ENCODE measurements around the gene SUPT20H.

The SUPT20H gene

DNA sequence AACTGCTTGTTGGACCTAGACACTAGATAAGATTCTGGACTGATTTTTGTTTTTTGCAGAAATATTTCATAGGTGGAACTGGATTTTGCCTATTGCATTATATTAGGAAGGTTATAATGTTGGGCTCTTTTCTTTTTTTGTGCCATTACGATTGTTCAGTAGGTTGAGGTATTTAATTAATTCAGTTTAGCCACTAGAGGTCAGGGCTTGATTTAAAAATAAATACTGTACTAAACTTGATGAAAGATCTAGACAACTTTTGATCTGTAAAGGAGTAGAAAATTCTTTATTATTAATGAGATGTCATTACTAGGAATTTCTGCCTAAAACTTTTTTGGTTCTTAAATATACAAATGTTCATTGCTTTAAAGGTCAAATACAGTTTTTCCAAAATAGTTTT is 15.2 kb upstream of the SUPT20H start:
- peak overlapping the region; percentile 39 for H2AFZ ChIP-seq
- H3K4me2 ChIP-seq (ENCODE audit: low read length) = no peak overlapping the region
- H3K27ac ChIP-seq = no peak overlapping the region
- H3K4me1 ChIP-seq = no peaks in the 10 kb centered on the region
- H3K27me3 ChIP-seq (ENCODE audit: control insufficient read depth, insufficient read depth, low read length) = no peaks in the 10 kb centered on the region
- no peak overlapping the region for H3K9ac ChIP-seq
- TF ChIP-seq, protein P1, sequence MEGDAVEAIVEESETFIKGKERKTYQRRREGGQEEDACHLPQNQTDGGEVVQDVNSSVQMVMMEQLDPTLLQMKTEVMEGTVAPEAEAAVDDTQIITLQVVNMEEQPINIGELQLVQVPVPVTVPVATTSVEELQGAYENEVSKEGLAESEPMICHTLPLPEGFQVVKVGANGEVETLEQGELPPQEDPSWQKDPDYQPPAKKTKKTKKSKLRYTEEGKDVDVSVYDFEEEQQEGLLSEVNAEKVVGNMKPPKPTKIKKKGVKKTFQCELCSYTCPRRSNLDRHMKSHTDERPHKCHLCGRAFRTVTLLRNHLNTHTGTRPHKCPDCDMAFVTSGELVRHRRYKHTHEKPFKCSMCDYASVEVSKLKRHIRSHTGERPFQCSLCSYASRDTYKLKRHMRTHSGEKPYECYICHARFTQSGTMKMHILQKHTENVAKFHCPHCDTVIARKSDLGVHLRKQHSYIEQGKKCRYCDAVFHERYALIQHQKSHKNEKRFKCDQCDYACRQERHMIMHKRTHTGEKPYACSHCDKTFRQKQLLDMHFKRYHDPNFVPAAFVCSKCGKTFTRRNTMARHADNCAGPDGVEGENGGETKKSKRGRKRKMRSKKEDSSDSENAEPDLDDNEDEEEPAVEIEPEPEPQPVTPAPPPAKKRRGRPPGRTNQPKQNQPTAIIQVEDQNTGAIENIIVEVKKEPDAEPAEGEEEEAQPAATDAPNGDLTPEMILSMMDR (IDR thresholded peaks at IDR 0.05) = peak; percentile 34
- no peaks in the 10 kb centered on the region for H3K79me2 ChIP-seq
- H3K4me3 ChIP-seq (ENCODE audit: low read depth, low read length) = no peak overlapping the region
- no peaks in the 10 kb centered on the region for H3K9me3 ChIP-seq (ENCODE audit: control insufficient read depth, low read length)
- H3K36me3 ChIP-seq (ENCODE audit: control insufficient read depth, insufficient read depth, low read length) = no peaks in the 10 kb centered on the region

DNA sequence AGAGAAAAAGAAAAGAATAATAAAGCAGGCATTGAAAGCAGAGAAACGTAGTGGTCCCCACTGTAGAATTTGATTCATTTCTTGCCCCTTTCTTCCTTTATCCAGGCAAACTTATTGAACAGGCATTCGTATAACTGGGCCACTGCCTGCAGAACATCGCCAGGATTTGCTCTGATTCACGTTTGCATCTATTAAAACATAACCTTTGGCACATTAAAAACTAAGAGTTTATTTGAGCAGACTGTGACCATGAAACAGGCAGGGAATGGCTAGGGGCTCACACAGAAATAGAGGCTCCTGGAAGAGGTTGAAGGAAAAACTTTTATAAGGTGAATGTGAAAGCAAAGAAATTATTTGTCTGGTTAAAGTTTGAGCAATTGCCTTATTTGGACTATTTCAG is 12.5 kb upstream of the SUPT20H start:
- Histone ChIP-seq H3K4me3 (ENCODE audit: low read depth, low read length) (no peak overlapping the region), H3K27ac (no peak overlapping the region), H3K79me2 (no peaks in the 10 kb centered on the region), H3K27me3 (ENCODE audit: control insufficient read depth, insufficient read depth, low read length) (no peaks in the 10 kb centered on the region), H3K36me3 (ENCODE audit: control insufficient read depth, insufficient read depth, low read length) (no peaks in the 10 kb centered on the region), H3K4me2 (ENCODE audit: low read length) (no peak overlapping the region), H3K9ac (no peak overlapping the region), H2AFZ (no peak overlapping the region), H3K9me3 (ENCODE audit: control insufficient read depth, low read length) (no peaks in the 10 kb centered on the region), H3K4me1 (no peaks in the 10 kb centered on the region)
- TF ChIP-seq, protein P1 (IDR thresholded peaks at IDR 0.05) = no peak

DNA sequence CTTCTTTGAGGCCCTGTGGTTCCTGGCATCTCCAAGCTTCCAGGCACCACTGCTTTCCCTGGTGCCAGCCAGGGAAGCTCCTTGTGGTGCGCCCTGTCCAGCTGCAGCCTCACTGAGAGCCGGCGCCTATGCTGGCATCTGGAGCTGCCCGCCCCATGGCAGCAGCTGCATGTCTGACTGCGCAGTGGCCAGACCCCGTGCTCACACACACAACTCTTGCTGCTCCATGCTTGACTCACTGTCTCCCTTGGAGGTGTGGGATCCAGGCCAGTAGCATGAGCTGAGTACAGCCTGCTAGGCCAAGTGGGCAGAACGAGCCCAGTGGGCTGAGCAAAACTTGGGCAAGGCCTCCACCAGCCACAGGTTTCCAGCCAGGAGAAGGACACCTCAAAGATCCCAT is 11.5 kb upstream of the SUPT20H start:
- H3K4me2 ChIP-seq (ENCODE audit: low read length) = no peak overlapping the region
- H3K36me3 ChIP-seq (ENCODE audit: control insufficient read depth, insufficient read depth, low read length) = no peaks in the 10 kb centered on the region
- H3K79me2 ChIP-seq = no peaks in the 10 kb centered on the region
- H3K27ac ChIP-seq = no peak overlapping the region
- no peaks in the 10 kb centered on the region for H3K4me1 ChIP-seq
- H3K27me3 ChIP-seq (ENCODE audit: control insufficient read depth, insufficient read depth, low read length) = no peaks in the 10 kb centered on the region
- H3K9ac ChIP-seq = no peak overlapping the region
- no peak overlapping the region for H2AFZ ChIP-seq
- TF ChIP-seq, protein P1 (IDR thresholded peaks at IDR 0.05) = no peak
- no peak overlapping the region for H3K4me3 ChIP-seq (ENCODE audit: low read depth, low read length)
- no peaks in the 10 kb centered on the region for H3K9me3 ChIP-seq (ENCODE audit: control insufficient read depth, low read length)

DNA sequence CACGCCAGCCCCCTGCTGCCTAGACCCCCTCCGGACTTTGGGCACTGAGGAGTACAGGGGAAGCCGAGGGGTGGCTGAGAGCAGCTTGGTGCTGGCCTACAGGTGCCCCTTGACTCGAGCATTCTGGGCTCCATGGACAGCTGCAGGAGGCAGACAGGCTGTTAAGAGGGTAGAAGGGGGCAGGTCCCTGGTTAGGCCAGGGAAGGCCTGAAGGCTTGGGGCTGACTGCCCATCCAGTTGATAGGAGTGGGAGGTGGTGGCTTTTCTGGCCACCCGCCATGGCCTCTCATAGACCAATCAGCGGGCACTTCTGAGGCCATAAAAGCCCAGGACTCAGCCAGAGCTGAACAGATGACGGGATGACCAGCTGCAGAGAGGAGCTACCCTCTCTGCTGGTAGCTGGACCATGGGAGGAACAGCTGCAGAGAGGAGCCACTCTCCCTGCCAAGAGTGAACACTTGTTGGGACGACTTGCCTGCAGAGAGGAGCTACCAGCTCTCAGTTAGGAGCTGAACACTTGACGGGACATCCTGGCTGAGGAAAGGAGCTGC is 10.7 kb upstream of the SUPT20H start:
- Histone ChIP-seq H3K4me1 (no peaks in the 10 kb centered on the region), H3K9me3 (ENCODE audit: control insufficient read depth, low read length) (no peaks in the 10 kb centered on the region), H3K79me2 (no peaks in the 10 kb centered on the region), H3K9ac (no peak overlapping the region), H3K27ac (no peak overlapping the region), H2AFZ (no peak overlapping the region), H3K4me2 (ENCODE audit: low read length) (no peak overlapping the region), H3K36me3 (ENCODE audit: control insufficient read depth, insufficient read depth, low read length) (no peaks in the 10 kb centered on the region), H3K27me3 (ENCODE audit: control insufficient read depth, insufficient read depth, low read length) (no peaks in the 10 kb centered on the region), H3K4me3 (ENCODE audit: low read depth, low read length) (no peak overlapping the region)
- TF ChIP-seq, protein P1 (IDR thresholded peaks at IDR 0.05) = no peak

DNA sequence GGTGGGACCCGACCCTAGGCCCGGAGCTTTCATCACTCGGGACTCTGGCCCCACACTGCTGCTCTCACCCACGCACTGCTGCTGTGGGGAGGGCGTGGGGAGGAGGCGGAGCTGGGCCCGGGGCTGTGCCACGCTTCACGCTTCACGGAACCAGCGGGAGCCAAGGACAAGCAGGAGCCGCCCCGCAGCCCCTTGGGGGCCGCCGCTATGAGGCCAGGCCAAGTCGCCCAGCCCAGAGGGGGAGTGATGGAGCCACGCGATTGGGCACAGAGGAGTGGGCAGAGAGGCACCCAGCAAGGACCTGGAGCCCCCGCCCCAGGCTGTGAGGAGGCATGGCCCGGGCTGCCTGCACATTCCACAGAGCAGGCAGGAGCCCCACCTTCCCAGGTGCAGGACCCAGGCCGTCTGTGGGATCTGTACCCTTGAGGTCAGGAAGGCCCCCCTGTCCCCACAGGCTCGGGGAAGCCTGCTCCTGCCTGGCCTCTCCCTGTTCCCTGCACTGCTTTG is 10.2 kb upstream of the SUPT20H start:
- H3K9ac ChIP-seq = no peak overlapping the region
- H3K27me3 ChIP-seq (ENCODE audit: control insufficient read depth, insufficient read depth, low read length) = no peaks in the 10 kb centered on the region
- H3K9me3 ChIP-seq (ENCODE audit: control insufficient read depth, low read length) = no peaks in the 10 kb centered on the region
- H3K4me1 ChIP-seq = no peaks in the 10 kb centered on the region
- H3K36me3 ChIP-seq (ENCODE audit: control insufficient read depth, insufficient read depth, low read length) = no peaks in the 10 kb centered on the region
- TF ChIP-seq, protein P1 (IDR thresholded peaks at IDR 0.05) = no peak
- no peaks in the 10 kb centered on the region for H3K79me2 ChIP-seq
- H3K27ac ChIP-seq = no peak overlapping the region
- H3K4me2 ChIP-seq (ENCODE audit: low read length) = no peak overlapping the region
- no peak overlapping the region for H3K4me3 ChIP-seq (ENCODE audit: low read depth, low read length)
- no peak overlapping the region for H2AFZ ChIP-seq
